Liver (tissue), 3 donors: ENCODE results near the gene KRTAP3-1.

Experiments used
- CTCF ChIP-seq: fragments of 150-350 bp; IDR thresholded peaks from 2 replicates; pipeline ENCODE4 v1.5.1; 2017; ENCODE audit warnings: improper control_type of control experiment, low read depth, low read length; ENCODE audit not compliant: missing input control
- GABPA ChIP-seq, 2 donors: IDR thresholded peaks in 1 of 2; conservative IDR thresholded peaks in 1 of 2; 2 replicates each; pipeline ENCODE4 v1.6.1; 2016; ENCODE audit warnings: antibody characterized with exemption in 2 of 2, mild to moderate bottlenecking in 1 of 2, moderate library complexity in 1 of 2
- HNF4G ChIP-seq: IDR thresholded peaks from 2 replicates; pipeline ENCODE4 v1.6.1; 2016; ENCODE audit warnings: antibody characterized with exemption
- RAD21 ChIP-seq, 2 donors: IDR thresholded peaks; 2 replicates each; pipeline ENCODE4 v1.6.1; 2016; ENCODE audit warnings: antibody characterized with exemption in 2 of 2, mild to moderate bottlenecking in 2 of 2
- RXRA ChIP-seq, 2 donors: IDR thresholded peaks; 2 replicates each; pipeline ENCODE4 v1.6.1; 2017 to 2018; ENCODE audit warnings: antibody characterized with exemption in 2 of 2, mild to moderate bottlenecking in 1 of 2
- SP1 ChIP-seq: IDR thresholded peaks from 2 replicates; pipeline ENCODE4 v1.6.1; 2018; ENCODE audit warnings: antibody characterized with exemption, mild to moderate bottlenecking
- TAF1 ChIP-seq: conservative IDR thresholded peaks from 2 replicates; pipeline ENCODE4 v1.6.1; 2016; ENCODE audit warnings: antibody characterized with exemption, mild to moderate bottlenecking
- ZBTB33 ChIP-seq: IDR thresholded peaks from 2 replicates; pipeline ENCODE4 v1.6.1; 2016; ENCODE audit warnings: antibody characterized with exemption
- TF ChIP-seq, protein P1 (sequence below): IDR thresholded peaks from 2 replicates; pipeline ENCODE4 v1.6.1; 2016; ENCODE audit warnings: antibody characterized with exemption
- donor health status: healthy.
- donor health status: healthy.

- no peak for TF ChIP-seq ZBTB33
- no peak for TF ChIP-seq CTCF
- TF ChIP-seq SP1 = no peak
- TF ChIP-seq RXRA (IDR thresholded peaks at IDR 0.05) = no peak
- TF ChIP-seq, protein P1, sequence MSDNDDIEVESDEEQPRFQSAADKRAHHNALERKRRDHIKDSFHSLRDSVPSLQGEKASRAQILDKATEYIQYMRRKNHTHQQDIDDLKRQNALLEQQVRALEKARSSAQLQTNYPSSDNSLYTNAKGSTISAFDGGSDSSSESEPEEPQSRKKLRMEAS = no peak
- TF ChIP-seq GABPA (IDR thresholded peaks at IDR 0.05 in 1 of 2, conservative IDR thresholded peaks at IDR 0.05 in 1 of 2) = no peak
- no peak for TF ChIP-seq TAF1
- TF ChIP-seq RAD21 (IDR thresholded peaks at IDR 0.05) = no peak
- no peak for TF ChIP-seq HNF4G
These were observed 3.6 kb upstream of the KRTAP3-1 start for GRCh38 chr17:41012326-41013120.
